DMS153 (cell line): ENCODE measurements around the gene TTC9C.
A peak's percentile ranks its signal among the peaks of the same experiment; 100 is the strongest.
"Not testable (repeated sequence)": the region's sequence is repeated elsewhere in the genome, so short reads cannot be mapped to it uniquely, and the experiment has no call there.

Experiments
- DNase-seq: peaks from one replicate; lab custom pipeline; 2025; lab: John Stamatoyannopoulos, UW

TTC9C gene

GRCh38 chr11:62728171-62728988, at the start of gene TTC9C:
TSS of gene TTC9C (plus strand) at chr11:62728486. CDS start at chr11:62728849, 363 bp downstream.
- peak; percentile 45 for DNase-seq

DNA sequence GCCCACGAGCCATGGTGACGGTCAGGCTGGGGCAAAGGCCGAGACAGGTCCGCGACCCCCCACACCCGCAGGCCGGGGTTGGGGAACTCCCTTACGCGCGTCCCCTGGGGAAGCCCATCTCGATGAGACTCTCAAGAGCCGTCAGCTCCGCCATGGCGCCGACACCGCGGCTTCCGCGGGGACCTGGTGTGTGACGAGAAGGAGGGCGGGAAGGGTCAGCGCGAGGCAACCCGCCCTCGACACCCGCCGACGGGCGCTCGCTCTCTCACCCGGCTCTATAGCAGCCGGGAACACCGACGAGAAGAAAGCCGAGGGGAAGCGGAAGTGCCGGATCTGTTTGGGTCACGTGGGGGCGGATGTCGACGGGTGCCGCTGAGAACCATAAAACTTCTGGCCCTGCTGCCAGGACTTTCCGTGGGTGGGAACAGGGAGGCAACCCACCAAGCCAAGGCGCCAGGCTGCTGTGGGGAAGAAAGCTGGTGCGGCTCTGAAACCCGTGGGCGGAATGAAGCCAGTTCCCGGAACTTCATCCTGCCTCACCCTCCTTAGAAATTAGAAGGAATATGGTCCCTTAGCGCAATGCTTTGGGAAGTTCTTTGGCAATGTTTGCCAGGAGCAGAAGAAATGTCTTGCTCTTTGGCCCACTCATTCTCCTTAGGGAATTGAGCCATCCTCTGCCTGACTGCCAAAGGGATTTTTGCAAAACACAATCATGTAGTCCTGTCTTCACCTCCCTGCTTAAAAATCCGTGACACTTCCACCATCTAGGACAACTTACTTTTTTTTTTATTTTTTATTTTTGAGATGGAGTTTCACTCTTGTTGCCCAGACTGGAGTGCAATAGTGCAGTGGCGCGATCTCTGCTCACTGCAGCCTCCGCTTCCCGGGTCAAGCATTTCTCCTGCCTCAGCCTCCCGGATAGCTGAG, 49.3 kb upstream of the TTC9C start, which contains the start of gene UBXN1:
Gene UBXN1, minus strand, starts transcription at position 304 of the 927 bp plus-strand sequence. Its CDS starts 150 bp downstream, at position 154.
- peak; percentile 56 for DNase-seq

GRCh38 chr11:62680825-62681240, 47.5 kb upstream of the TTC9C start:
- peak; percentile 38 for DNase-seq

DNA sequence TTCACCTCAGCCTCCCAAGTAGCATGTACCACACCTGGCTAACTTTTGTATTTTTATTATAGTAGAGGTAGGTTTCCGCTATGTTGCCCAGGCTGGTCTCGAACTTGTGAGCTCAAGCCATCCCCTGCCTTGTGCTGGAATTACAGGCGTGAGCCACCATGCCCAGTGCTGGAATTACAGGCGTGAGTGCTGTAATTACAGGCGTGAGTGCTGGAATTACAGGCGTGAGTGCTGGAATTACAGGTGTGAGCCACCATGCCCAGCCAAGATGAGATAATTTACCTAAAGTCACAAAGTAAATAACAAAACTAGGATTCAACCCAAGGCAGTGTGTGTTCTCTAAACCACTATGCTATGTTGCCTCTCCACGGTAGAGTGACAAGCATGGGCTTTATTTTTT, 45.8 kb upstream of the TTC9C start:
- no peak for DNase-seq

- DNase-seq, result no peak
These were observed 40.5 kb upstream of the TTC9C start for GRCh38 chr11:62687508-62688396.

- no peak for DNase-seq
These were observed 39.8 kb upstream of the TTC9C start for GRCh38 chr11:62688491-62688890.

GRCh38 chr11:62689421-62690183, 38.7 kb upstream of the TTC9C start, which contains the start of gene LRRN4CL:
TSS of gene LRRN4CL (minus strand) at chr11:62689530. CDS start at chr11:62688508, 1,022 bp downstream.
- no peak for DNase-seq

DNA sequence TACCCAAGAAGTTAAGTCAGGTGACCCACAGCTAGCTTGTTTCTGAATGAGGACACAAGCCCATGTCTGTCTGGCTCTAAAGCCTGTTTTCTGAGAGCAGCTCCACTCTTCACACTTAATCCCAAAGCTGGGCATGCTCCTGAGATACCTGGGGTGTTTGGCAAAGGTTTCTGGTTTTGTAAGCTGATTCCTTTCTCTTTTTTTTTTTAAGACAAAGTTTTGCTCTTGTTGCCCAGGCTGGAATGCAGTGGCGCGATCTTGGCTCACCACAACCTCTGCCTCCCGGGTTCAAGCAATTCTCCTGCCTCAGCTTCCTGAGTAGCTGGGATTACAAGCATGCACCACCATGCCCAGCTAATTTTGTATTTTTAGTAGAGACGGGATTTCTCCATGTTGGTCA, 34.7 kb upstream of the TTC9C start:
- not testable (repeated sequence) for DNase-seq

GRCh38 chr11:62694455-62695167, 33.7 kb upstream of the TTC9C start:
- no peak for DNase-seq

- DNase-seq, result no peak
These were observed 26.0 kb upstream of the TTC9C start for GRCh38 chr11:62702246-62702645.

DNA sequence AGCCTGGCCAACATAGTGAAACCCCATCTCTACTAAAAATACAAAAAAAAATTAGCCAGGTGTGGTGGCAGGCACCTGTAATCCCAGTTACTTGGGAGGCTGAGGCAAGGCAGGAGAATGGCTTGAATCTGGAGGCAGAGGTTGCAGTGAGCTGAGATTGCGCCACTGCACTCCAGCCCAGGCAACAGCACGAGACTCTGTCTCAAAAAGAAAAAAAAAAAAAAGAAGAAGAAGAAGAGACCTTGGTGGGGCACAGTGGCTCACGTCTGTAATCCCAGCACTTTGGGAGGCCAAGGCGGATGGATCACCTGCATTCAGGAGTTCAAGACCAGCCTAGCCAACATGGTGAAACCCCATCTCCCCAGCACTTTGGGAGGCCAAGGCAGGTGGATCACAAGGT, 24.4 kb upstream of the TTC9C start:
- not testable (repeated sequence) for DNase-seq

DNA sequence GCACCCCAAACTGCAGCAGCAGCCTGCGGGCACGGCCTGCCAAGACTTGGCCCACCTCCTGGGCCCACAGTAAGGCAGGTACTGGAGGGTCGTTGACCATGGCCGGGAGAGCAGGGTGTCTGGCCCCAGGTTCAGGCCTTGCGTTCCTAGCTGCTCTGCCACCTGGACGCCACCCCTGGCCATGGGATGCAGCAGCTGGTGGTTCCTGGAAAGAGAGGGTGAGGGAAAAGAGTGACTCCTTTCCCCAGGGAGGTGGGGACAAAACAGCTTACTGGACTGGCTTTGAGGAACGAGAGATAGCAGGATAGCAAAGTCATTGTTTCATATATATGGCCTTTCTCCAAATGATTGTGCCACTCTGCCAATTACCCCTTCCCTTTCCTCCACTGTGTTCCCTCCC, 22.9 kb upstream of the TTC9C start:
- peak; percentile 5 for DNase-seq

- peak; percentile 83 for DNase-seq
These were observed 22.1 kb upstream of the TTC9C start for GRCh38 chr11:62705880-62706849.

DNA sequence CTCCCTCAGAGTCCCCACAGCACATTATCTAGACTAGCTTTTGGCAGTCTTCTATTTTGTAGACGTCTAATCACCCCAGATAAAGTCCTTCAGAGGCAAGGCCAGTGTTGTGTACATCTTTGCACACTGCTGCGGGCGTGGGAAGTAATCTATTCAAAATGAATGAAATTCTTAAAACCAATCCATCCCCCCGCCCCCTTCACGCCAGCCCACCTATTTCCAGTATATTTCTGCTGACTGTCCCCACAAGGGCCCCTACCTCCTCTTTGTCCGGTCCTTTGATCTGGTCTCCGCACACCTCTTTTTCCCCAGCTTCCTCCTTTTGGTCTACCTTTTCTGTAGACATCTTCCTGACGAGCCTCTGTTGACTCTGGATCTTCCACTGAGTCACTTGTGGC, 21.4 kb upstream of the TTC9C start:
- no peak for DNase-seq

GRCh38 chr11:62707277-62707861, 20.9 kb upstream of the TTC9C start, which contains the start of the genes BSCL2 and GNG3:
TSS of gene BSCL2 (minus strand) at chr11:62707424. CDS start at chr11:62707195, 229 bp downstream.
TSS of gene GNG3 (plus strand) at chr11:62707676. CDS start at chr11:62708296, 620 bp downstream.
- DNase-seq, result peak; percentile 62

DNA sequence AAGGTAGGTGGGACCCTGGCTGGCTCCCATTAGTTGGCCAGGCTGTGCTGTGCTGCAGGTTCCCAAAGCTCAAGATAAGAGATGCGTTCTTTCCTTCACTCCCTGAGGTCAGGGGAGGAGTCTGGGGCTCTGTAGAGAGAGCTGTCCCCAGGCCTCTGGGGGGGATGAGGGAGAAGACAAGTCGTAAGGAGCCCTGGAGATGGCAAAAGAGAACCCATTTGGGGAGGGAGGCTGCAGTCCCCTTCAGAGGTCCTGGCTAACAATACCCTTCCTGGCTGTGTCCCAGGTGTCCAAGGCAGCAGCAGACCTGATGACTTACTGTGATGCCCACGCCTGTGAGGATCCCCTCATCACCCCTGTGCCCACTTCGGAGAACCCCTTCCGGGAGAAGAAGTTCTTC, 19.9 kb upstream of the TTC9C start:
- DNase-seq, result no peak

GRCh38 chr11:62708793-62709192, 19.5 kb upstream of the TTC9C start:
- DNase-seq, result peak; percentile 34
